ENCODE measurements around the gene FRRS1L. TPM values are rescaled to one million over a fixed set of nuclear protein-coding genes. Genes with fewer than 3 reads are reported as not detected.

The FRRS1L gene
- polyA plus RNA-seq, 1 experiment = 0.04 TPM

DNA sequence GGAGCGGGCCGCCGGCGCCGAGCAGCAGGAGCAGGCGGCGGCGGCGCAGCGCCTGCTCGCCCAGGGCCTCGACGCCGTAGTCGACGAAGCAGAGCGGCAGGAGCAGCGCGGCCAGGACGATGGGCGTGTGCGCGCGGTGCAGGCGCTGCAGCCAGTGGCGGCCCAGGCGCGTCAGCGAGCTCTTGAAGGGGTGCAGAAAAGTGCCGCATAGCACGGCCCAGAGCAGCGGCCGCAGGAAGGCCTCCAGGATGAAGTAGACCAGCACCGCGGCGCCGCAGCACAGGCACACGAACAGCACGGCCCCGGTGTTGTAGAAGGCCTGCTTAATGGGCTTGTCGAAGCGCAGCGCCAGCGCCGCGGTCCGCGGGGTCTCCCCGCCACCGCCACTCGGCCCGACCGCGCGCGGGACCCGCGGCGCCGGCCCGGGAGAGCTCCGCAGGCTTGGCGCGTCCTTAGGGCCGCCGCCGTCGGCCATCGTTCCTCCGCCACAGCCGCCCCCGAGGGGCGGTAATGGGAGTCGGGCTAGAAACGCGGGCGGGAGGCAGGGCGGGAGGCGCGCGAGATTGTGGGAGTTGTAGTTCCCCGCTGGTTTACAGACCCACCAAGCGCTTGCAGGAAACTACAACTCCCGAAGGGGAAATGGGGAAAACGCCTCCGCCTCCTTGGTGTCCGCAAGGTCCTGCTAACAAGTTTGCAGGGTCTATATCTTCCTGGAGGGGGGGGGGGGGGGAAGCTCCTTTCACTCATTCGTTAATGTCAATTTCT lies 47.4 kb downstream of the FRRS1L start, which contains the start of gene TMEM245:
Gene TMEM245 (minus strand): TSS at position 509 of the 765 bp plus-strand sequence. CDS start 34 bp downstream, at position 475.
- peak; percentile 97 for DNase-seq (ENCODE audit: low read depth)
- Histone ChIP-seq H3K4me3 (ENCODE audit: low read depth, low read length) (peak within 1 kb of the TSS; percentile 91), H3K36me3 (ENCODE audit: control insufficient read depth, insufficient read depth, low read length) (no peaks in the 10 kb centered on the region), H3K27me3 (ENCODE audit: control insufficient read depth, insufficient read depth, low read length) (no peaks in the 10 kb centered on the region)
- TF ChIP-seq, protein P1, sequence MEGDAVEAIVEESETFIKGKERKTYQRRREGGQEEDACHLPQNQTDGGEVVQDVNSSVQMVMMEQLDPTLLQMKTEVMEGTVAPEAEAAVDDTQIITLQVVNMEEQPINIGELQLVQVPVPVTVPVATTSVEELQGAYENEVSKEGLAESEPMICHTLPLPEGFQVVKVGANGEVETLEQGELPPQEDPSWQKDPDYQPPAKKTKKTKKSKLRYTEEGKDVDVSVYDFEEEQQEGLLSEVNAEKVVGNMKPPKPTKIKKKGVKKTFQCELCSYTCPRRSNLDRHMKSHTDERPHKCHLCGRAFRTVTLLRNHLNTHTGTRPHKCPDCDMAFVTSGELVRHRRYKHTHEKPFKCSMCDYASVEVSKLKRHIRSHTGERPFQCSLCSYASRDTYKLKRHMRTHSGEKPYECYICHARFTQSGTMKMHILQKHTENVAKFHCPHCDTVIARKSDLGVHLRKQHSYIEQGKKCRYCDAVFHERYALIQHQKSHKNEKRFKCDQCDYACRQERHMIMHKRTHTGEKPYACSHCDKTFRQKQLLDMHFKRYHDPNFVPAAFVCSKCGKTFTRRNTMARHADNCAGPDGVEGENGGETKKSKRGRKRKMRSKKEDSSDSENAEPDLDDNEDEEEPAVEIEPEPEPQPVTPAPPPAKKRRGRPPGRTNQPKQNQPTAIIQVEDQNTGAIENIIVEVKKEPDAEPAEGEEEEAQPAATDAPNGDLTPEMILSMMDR (IDR thresholded peaks at IDR 0.05; ENCODE audit: insufficient read depth, low read depth, low read length) = no peak
- POLR2A ChIA-PET = no interaction called here
- CTCF ChIA-PET = interaction anchor here (1.0 kb wide), 1 partner anchor 106 kb away, joined by 4 read pairs; the partner anchor contains the start of gene CTNNAL1

DNA sequence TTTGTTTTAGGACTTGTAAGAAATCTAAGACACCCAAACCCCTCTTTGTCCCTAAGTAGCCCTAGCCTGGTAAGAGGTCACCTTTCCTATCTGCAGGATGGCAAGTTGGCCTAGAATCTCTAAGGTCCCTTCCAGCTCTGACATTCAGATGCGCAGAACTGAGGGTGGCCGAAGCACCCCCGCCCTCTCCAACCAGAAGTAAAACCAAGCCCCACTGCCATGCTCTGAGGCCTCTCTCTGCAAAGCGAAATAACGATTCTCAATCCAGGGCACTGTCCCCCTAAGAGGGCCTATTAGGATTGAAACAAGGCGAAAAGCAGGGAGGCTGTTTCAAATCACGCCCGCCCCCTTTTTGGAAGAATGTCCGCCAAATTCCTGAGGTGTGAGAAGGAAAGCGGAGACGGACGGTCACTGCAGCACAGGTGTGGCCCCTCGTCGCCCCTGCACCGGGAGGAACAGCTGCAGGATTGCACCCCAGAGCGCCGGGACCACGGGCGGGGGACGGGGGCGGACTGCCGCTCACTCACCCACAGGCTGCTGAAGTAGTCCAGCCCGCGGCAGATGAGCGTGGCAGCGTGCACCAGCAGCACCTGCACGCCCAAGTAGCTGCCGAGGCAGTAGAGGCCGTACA lies 48.1 kb downstream of the FRRS1L start:
- DNase-seq (ENCODE audit: low read depth) = no peak
- Histone ChIP-seq H3K36me3 (ENCODE audit: control insufficient read depth, insufficient read depth, low read length) (no peaks in the 10 kb centered on the region), H3K4me3 (ENCODE audit: low read depth, low read length) (peak overlapping the region; percentile 91), H3K27me3 (ENCODE audit: control insufficient read depth, insufficient read depth, low read length) (no peaks in the 10 kb centered on the region)
- POLR2A ChIA-PET = interaction anchor here (0.6 kb wide), 1 partner anchor 191 kb away, joined by 4 read pairs; no protein-coding TSS in a partner anchor
- CTCF ChIA-PET = interaction anchor here (0.9 to 1.0 kb wide), 2 partner anchors 105 to 165 kb away, joined by 4 read pairs; partner anchors contain the start of gene CTNNAL1
- TF ChIP-seq, protein P1 (IDR thresholded peaks at IDR 0.05; ENCODE audit: insufficient read depth, low read depth, low read length) = no peak

GRCh38 chr9:109117856-109118807 lies 48.9 kb downstream of the FRRS1L start:
- POLR2A ChIA-PET = interaction anchor here (0.6 kb wide), 2 partner anchors 9 to 190 kb away, joined by 4 to 7 read pairs; no protein-coding TSS in a partner anchor
- Histone ChIP-seq H3K36me3 (ENCODE audit: control insufficient read depth, insufficient read depth, low read length) (no peaks in the 10 kb centered on the region), H3K27me3 (ENCODE audit: control insufficient read depth, insufficient read depth, low read length) (no peaks in the 10 kb centered on the region), H3K4me3 (ENCODE audit: low read depth, low read length) (peak overlapping the region; percentile 91)
- CTCF ChIA-PET = interaction anchor here (0.9 kb wide), 1 partner anchor 164 kb away, joined by 4 read pairs; no protein-coding TSS in a partner anchor
- no peak for DNase-seq (ENCODE audit: low read depth)
- TF ChIP-seq, protein P1 (IDR thresholded peaks at IDR 0.05; ENCODE audit: insufficient read depth, low read depth, low read length) = no peak

- no peaks in the 10 kb centered on the region for H3K27me3 ChIP-seq (ENCODE audit: control insufficient read depth, insufficient read depth, low read length)
- ChIA-PET CTCF (no interaction called here), POLR2A (no interaction called here)
- DNase-seq (ENCODE audit: low read depth) = no peak
- H3K4me3 ChIP-seq (ENCODE audit: low read depth, low read length) = no peak overlapping the region
- no peaks in the 10 kb centered on the region for H3K36me3 ChIP-seq (ENCODE audit: control insufficient read depth, insufficient read depth, low read length)
- TF ChIP-seq, protein P1 (IDR thresholded peaks at IDR 0.05; ENCODE audit: insufficient read depth, low read depth, low read length) = no peak
Measured at GRCh38 chr9:109115931-109116526, 51.0 kb downstream of the FRRS1L start.
